ENCODE data around the gene RCSD1. TPM values are rescaled to one million over a fixed set of nuclear protein-coding genes. Genes with fewer than 3 reads are reported as not detected.

Gene RCSD1
- total RNA-seq, 1 donor from 2014 or later = 0.76 TPM

DNA sequence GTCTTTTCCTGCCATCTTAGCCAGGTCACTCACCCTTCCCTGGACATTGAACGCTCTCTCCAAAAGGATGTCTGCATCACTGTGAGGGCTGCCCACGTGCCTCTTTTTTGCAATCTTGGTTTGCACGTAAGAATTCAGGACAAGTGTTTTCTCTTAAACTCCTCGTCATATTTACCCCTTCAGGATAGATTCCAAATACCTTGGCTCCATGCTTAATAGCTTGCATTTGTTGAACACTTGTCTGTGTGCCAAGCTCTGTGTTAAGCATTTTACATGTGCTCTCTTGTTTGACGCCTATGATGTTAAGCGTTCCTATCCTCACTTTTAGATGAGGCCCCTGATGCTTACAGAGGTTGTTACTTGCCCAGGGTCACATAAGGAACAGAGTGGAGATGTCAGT is 29.8 kb downstream of the RCSD1 start:
- DNase-seq (ENCODE audit: low spot score in 2 of 2, unreplicated experiment in 2 of 2) = no peak
- no peaks in the 10 kb centered on the region for H3K9me3 Mint-ChIP-seq
- no peaks in the 10 kb centered on the region for H3K36me3 Mint-ChIP-seq
- TF ChIP-seq, protein P1, sequence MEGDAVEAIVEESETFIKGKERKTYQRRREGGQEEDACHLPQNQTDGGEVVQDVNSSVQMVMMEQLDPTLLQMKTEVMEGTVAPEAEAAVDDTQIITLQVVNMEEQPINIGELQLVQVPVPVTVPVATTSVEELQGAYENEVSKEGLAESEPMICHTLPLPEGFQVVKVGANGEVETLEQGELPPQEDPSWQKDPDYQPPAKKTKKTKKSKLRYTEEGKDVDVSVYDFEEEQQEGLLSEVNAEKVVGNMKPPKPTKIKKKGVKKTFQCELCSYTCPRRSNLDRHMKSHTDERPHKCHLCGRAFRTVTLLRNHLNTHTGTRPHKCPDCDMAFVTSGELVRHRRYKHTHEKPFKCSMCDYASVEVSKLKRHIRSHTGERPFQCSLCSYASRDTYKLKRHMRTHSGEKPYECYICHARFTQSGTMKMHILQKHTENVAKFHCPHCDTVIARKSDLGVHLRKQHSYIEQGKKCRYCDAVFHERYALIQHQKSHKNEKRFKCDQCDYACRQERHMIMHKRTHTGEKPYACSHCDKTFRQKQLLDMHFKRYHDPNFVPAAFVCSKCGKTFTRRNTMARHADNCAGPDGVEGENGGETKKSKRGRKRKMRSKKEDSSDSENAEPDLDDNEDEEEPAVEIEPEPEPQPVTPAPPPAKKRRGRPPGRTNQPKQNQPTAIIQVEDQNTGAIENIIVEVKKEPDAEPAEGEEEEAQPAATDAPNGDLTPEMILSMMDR (IDR thresholded peaks at IDR 0.05; ENCODE audit: unreplicated experiment) = no peak
- H3K4me3 Mint-ChIP-seq = no peak overlapping the region
- H3K4me1 Mint-ChIP-seq = peaks cover 32% of the 10 kb centered on the region
- H3K27ac Mint-ChIP-seq = no peak overlapping the region
- H3K27me3 Mint-ChIP-seq (ENCODE audit: low read depth) = no peaks in the 10 kb centered on the region

DNA sequence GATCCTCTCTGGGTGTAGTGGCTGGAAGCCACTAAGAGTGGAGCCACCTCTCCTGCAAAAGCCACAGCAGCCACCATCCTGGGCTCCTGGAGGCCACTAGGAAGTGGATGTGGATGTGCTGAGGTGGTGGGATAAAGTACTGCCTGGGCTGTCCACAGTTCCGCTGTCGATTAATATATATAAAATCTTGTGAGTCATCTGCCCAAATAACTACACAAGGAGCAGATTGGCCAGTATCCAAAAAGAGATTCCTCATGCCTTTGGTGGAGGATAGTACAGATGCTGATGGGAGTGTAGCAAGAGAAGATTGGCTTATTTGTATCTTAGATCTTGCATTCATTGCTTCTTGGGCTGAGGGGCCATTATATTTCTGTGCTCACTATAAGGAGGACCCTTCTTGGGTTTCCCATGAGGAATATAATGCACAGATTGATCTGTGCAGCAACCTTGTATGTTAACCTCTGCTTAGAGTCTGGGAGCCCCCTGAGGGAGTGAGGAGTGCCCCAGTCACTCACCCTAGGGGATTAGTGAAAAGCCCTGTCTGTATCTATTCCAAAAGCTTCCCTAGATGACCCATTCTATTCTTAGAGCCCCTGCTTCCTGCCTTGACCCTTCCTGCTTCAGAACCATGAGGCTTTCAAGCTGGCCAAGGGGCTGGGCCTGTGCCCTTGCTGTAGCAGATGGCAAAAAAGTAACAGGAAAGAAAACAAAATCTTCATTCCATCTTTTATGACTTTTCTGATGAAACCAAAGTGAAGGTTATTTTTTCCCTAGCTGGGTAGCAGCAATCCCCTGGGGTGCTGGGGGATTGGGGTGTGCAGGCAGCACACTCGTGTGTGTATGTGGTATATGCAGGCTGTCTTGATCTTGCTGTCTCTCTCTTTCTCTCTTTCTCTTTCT is 31.7 kb downstream of the RCSD1 start:
- Mint-ChIP-seq H3K4me1 (peaks cover 32% of the 10 kb centered on the region), H3K36me3 (no peaks in the 10 kb centered on the region), H3K27me3 (ENCODE audit: low read depth) (no peaks in the 10 kb centered on the region), H3K9me3 (no peaks in the 10 kb centered on the region), H3K4me3 (no peak overlapping the region), H3K27ac (no peak overlapping the region)
- no peak for DNase-seq (ENCODE audit: low spot score in 2 of 2, unreplicated experiment in 2 of 2)
- TF ChIP-seq, protein P1 (IDR thresholded peaks at IDR 0.05; ENCODE audit: unreplicated experiment) = no peak

DNA sequence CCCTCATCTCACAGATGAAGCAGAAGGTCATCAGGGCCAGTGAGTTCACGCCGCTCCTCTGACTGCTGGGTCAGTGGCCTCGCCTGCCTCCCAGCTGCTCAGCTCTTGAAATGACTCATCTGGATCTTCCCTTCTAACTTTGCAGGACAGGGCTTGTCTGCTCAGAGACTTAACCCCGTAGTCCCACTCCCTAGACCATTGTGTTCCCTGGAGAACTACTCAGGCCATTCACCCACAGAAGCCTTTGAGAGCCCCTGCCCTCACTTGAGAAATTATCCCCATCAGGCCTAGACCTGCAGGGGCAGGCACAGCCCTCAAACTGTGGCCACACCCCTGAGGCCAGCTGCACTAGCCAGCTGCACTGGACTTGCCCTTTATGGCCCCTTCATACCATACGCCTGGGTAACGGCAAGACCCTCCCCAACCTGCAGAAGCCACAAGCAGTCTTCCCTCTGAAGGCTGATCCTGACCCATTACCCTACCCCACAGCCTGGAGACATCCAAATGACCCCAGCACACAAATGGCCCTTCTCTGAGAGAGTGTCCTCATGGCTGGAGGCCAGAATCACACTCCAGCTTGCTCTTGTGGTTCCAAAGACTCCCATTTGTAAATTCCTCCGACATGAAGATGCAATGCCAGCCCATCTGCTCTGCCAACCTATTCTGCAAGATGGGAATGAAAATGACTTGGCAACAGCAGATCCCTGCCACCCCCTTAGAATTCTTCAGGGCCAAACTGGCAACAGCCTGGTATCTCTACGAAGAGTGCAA is 33.2 kb downstream of the RCSD1 start:
- H3K4me1 Mint-ChIP-seq = peaks cover 32% of the 10 kb centered on the region
- no peaks in the 10 kb centered on the region for H3K27me3 Mint-ChIP-seq (ENCODE audit: low read depth)
- H3K27ac Mint-ChIP-seq = no peak overlapping the region
- H3K4me3 Mint-ChIP-seq = no peak overlapping the region
- H3K9me3 Mint-ChIP-seq = no peaks in the 10 kb centered on the region
- no peak for DNase-seq (ENCODE audit: low spot score in 2 of 2, unreplicated experiment in 2 of 2)
- TF ChIP-seq, protein P1 (IDR thresholded peaks at IDR 0.05; ENCODE audit: unreplicated experiment) = no peak
- no peaks in the 10 kb centered on the region for H3K36me3 Mint-ChIP-seq

DNA sequence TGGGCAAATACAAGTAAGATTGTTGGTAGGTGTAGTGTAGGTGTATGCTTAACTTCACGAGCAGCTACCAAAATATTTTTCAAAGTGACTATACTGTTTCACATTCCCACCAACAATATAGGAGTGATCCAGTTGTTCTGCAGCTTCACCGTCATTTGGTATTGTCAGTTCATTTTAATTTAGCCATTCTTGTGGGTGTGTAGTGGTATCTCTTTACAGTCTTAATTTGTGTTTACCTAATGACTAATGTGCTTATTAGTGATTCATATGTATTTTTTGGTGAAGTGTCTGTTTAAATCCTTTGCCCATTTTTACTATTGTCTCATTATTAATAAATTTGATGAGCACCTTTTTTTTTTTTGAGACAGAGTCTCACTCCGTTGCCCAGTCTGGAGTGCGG is 35.4 kb downstream of the RCSD1 start:
- Mint-ChIP-seq H3K36me3 (no peaks in the 10 kb centered on the region), H3K4me3 (no peak overlapping the region), H3K9me3 (no peaks in the 10 kb centered on the region), H3K4me1 (peaks cover 23% of the 10 kb centered on the region), H3K27ac (no peak overlapping the region), H3K27me3 (ENCODE audit: low read depth) (no peaks in the 10 kb centered on the region)
- TF ChIP-seq, protein P1 (IDR thresholded peaks at IDR 0.05; ENCODE audit: unreplicated experiment) = no peak
- no peak for DNase-seq (ENCODE audit: low spot score in 2 of 2, unreplicated experiment in 2 of 2)

DNA sequence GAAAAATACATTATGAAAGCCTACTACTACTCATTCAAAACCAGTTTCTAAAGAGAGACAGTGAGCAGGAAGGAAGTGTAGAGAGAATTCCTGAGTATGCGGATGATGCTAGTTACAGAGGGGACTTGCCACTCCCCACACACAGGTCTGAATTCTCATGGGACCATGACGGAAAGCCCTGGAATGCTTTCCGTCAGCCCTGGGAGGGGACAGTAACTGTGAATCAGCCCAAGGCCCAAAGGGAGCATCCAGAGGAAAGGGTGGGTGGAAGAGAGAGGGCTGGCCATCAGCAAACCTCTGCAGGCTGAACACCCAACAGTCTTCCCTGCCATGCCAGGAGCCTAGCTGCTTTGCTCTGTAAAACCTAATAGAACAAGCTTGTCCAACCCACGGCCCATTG is 36.4 kb downstream of the RCSD1 start:
- H3K4me3 Mint-ChIP-seq = no peak overlapping the region
- DNase-seq (ENCODE audit: low spot score in 2 of 2, unreplicated experiment in 2 of 2) = no peak
- H3K36me3 Mint-ChIP-seq = no peaks in the 10 kb centered on the region
- H3K4me1 Mint-ChIP-seq = peaks cover 20% of the 10 kb centered on the region
- no peaks in the 10 kb centered on the region for H3K9me3 Mint-ChIP-seq
- H3K27ac Mint-ChIP-seq = no peak overlapping the region
- H3K27me3 Mint-ChIP-seq (ENCODE audit: low read depth) = no peaks in the 10 kb centered on the region
- TF ChIP-seq, protein P1 (IDR thresholded peaks at IDR 0.05; ENCODE audit: unreplicated experiment) = no peak
